ENCODE results near the gene GIPR. TPM values are rescaled to one million over a fixed set of nuclear protein-coding genes. Genes with fewer than 3 reads are reported as not detected.

Gene GIPR
- total RNA-seq, 4 donors from 2014 or later: not detected

GRCh38 chr19:45641274-45642105, 26.5 kb upstream of the GIPR start:
- Histone ChIP-seq H3K9me3 (no peaks in the 10 kb centered on the region), H3K27ac (replicated peaks in 1 of 4) (peak overlapping the region; percentile 72 to 78 (median 74)), H3K27me3 (peaks cover 0 to 34% (median 11%) of the 10 kb centered on the region in 4 donors), H3K36me3 (no peaks in the 10 kb centered on the region), H3K4me3 (peak overlapping the region; percentile 40 to 54 (median 50)), H3K4me1 (peaks cover 30 to 67% (median 64%) of the 10 kb centered on the region in 4 donors)
- peak; percentile 95 for DNase-seq (ENCODE audit: extremely low spot score)
- TF ChIP-seq CTCF (IDR thresholded peaks at IDR 0.05) (no peak), POLR2A (IDR thresholded peaks at IDR 0.05; ENCODE audit: low read depth) (no peak), EP300 (IDR thresholded peaks at IDR 0.05) (no peak), POLR2AphosphoS5 (IDR thresholded peaks at IDR 0.05) (no peak)
- WGBS: 20% methylated on average over 24 of the region's 40 CpGs
- intact Hi-C loops (cut with DNase I): loop anchor here (1.0 to 5.0 kb wide), 3 partner anchors 34 to 119 kb away; no protein-coding TSS in a partner anchor

- peak in 1 of 2 donors; percentile 29 for TF ChIP-seq POLR2AphosphoS5 (IDR thresholded peaks at IDR 0.05)
- TF ChIP-seq CTCF (IDR thresholded peaks at IDR 0.05): peak; percentile 97 to 100 (median 99)
- no peak for TF ChIP-seq EP300 (IDR thresholded peaks at IDR 0.05)
- WGBS: 10% methylated on average over 35 of the region's 39 CpGs
- Histone ChIP-seq H3K27me3 (peaks cover 0 to 41% (median 12%) of the 10 kb centered on the region in 4 donors), H3K4me1 (peaks cover 30 to 62% (median 60%) of the 10 kb centered on the region in 4 donors), H3K4me3 (peak overlapping the region in 1 of 4 donors; percentile 11), H3K27ac (replicated peaks in 1 of 4) (no peak overlapping the region), H3K9me3 (no peaks in the 10 kb centered on the region), H3K36me3 (no peaks in the 10 kb centered on the region)
- intact Hi-C loops (cut with DNase I): loop anchor here (2.0 to 5.0 kb wide), 2 partner anchors 39 to 120 kb away; no protein-coding TSS in a partner anchor
- DNase-seq (ENCODE audit: extremely low spot score): peak; percentile 97
Observed at GRCh38 chr19:45643024-45643926, 24.7 kb upstream of the GIPR start.

GRCh38 chr19:45643927-45644771, 23.9 kb upstream of the GIPR start:
- intact Hi-C loops (cut with DNase I): loop anchor here (2.0 to 5.0 kb wide), 2 partner anchors 38 to 121 kb away; no protein-coding TSS in a partner anchor
- Histone ChIP-seq H3K36me3 (no peaks in the 10 kb centered on the region), H3K27ac (replicated peaks in 1 of 4) (no peak overlapping the region), H3K4me1 (peaks cover 23 to 54% (median 52%) of the 10 kb centered on the region in 4 donors), H3K27me3 (peaks cover 0 to 43% (median 12%) of the 10 kb centered on the region in 4 donors), H3K4me3 (no peak overlapping the region), H3K9me3 (no peaks in the 10 kb centered on the region)
- TF ChIP-seq POLR2AphosphoS5 (IDR thresholded peaks at IDR 0.05) (no peak), CTCF (IDR thresholded peaks at IDR 0.05) (no peak), POLR2A (IDR thresholded peaks at IDR 0.05; ENCODE audit: low read depth) (no peak), EP300 (IDR thresholded peaks at IDR 0.05) (no peak)
- 64% methylated on average over 14 of the region's 14 CpGs for WGBS
- no peak for DNase-seq (ENCODE audit: extremely low spot score)

GRCh38 chr19:45645068-45645630, 22.9 kb upstream of the GIPR start:
- Histone ChIP-seq H3K4me1 (peaks cover 23 to 45% (median 45%) of the 10 kb centered on the region in 4 donors), H3K9me3 (no peaks in the 10 kb centered on the region), H3K27ac (replicated peaks in 1 of 4) (no peak overlapping the region), H3K36me3 (no peaks in the 10 kb centered on the region), H3K27me3 (peaks cover 0 to 53% (median 12%) of the 10 kb centered on the region in 4 donors), H3K4me3 (peak overlapping the region; percentile 38 to 52 (median 46))
- TF ChIP-seq POLR2A (IDR thresholded peaks at IDR 0.05; ENCODE audit: low read depth): no peak
- no peak for TF ChIP-seq EP300 (IDR thresholded peaks at IDR 0.05)
- no peak for TF ChIP-seq CTCF (IDR thresholded peaks at IDR 0.05)
- no peak for TF ChIP-seq POLR2AphosphoS5 (IDR thresholded peaks at IDR 0.05)
- WGBS: 21% methylated on average over 15 of the region's 35 CpGs
- intact Hi-C loops (cut with DNase I): no loop called here
- no peak for DNase-seq (ENCODE audit: extremely low spot score)

All from esophagus muscularis mucosa (tissue), 4 donors.